Measurements from ENCODE around the gene EIF4E2. TPM values are rescaled to one million over a fixed set of nuclear protein-coding genes. Genes with fewer than 3 reads are reported as not detected.
A peak's percentile ranks its signal among the peaks of the same experiment; 100 is the strongest.

Gene EIF4E2
- total RNA-seq, 4 donors from 2014 or later, result 29.2 to 44.7 (median 34.6) TPM

GRCh38 chr2:232547991-232548390 lies 2.5 kb upstream of the EIF4E2 start:
- WGBS, 2 donors, result 98% methylated on average over 6 of the region's 6 CpGs
- intact Hi-C loops (cut with DNase I; ENCODE audit: low total_unique reads), result no loop called here
- no peak overlapping the region for H3K4me3 ChIP-seq (ENCODE audit: low read depth, poor library complexity, severe bottlenecking)

DNA sequence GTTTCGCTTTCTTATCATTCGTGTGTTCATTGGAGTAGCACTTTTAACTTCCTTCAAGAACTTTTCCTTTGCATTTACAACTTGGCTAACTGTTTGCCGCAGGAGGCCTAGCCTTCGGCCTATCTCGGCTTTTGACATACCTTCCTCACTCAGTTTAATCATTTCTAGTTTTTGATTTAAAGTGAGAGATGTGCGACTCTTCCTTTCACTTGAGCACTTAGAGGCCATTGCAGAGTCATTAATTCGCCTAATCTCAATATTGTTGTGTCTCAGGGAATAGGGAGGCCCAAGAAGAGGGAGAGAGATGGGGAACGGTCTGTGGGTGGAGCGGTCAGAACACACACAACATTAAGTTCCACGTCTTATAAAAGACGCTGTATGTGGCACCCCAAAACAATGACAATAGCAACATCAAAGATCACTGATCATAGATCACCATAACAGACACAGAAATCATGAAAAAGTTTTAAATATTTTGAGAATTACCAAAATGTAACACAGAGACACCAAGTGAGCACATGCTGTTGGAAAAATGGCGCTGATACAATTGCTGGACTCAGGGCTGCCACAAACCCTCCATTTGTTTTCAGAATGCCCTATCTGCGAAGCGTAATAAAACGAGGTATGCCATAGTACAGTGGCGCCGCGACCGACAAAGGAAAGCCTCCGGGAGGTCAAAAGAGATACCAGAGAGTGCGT lies 685 bp upstream of the EIF4E2 start:
- TF ChIP-seq POLR2A (IDR thresholded peaks at IDR 0.05), result no peak
- TF ChIP-seq, protein P1, sequence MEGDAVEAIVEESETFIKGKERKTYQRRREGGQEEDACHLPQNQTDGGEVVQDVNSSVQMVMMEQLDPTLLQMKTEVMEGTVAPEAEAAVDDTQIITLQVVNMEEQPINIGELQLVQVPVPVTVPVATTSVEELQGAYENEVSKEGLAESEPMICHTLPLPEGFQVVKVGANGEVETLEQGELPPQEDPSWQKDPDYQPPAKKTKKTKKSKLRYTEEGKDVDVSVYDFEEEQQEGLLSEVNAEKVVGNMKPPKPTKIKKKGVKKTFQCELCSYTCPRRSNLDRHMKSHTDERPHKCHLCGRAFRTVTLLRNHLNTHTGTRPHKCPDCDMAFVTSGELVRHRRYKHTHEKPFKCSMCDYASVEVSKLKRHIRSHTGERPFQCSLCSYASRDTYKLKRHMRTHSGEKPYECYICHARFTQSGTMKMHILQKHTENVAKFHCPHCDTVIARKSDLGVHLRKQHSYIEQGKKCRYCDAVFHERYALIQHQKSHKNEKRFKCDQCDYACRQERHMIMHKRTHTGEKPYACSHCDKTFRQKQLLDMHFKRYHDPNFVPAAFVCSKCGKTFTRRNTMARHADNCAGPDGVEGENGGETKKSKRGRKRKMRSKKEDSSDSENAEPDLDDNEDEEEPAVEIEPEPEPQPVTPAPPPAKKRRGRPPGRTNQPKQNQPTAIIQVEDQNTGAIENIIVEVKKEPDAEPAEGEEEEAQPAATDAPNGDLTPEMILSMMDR (IDR thresholded peaks at IDR 0.05), result no peak
- WGBS, 2 donors, result 40% methylated on average over 21 of the region's 21 CpGs
- H3K4me3 ChIP-seq (ENCODE audit: low read depth, poor library complexity, severe bottlenecking), result peak overlapping the region; percentile 70
- intact Hi-C loops (cut with DNase I; ENCODE audit: low total_unique reads), result no loop called here
- no peak for DNase-seq (ENCODE audit: low spot score in 2 of 2)

More at GRCh38 chr2:232547991-232548390, 2.5 kb upstream of the EIF4E2 start:
- DNase-seq (ENCODE audit: low spot score in 2 of 2), result peak in 1 of 2 donors; percentile 18
- TF ChIP-seq, protein P1 (IDR thresholded peaks at IDR 0.05), result no peak
- TF ChIP-seq POLR2A (IDR thresholded peaks at IDR 0.05), result no peak

DNA sequence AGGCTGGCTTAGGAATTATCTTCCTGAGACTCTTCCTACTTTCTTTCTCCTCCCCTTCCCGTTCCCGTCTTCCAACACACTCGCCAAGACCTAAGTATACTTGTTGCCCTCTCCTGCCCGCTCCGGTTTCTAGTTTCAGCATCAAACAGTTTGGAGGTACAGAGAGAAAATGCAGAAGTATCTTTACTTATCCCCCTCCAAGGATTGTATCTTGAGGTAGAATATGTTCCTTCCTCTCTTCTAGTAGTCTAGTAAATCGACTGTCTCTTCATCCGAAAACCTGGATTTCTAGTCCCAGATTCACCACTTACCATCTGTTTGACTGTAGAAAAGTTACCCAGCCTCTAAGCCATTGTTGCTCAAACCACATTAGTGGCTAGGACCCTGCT lies 755 bp downstream of the EIF4E2 start:
- peak overlapping the region; percentile 70 for H3K4me3 ChIP-seq (ENCODE audit: low read depth, poor library complexity, severe bottlenecking)
- DNase-seq (ENCODE audit: low spot score in 2 of 2), result peak in 1 of 2 donors; percentile 34
- intact Hi-C loops (cut with DNase I; ENCODE audit: low total_unique reads), result no loop called here
- 7 to 11% methylated on average over 7 of the region's 7 CpGs for WGBS, 2 donors
- no peak for TF ChIP-seq POLR2A (IDR thresholded peaks at IDR 0.05)
- TF ChIP-seq, protein P1 (IDR thresholded peaks at IDR 0.05), result no peak

GRCh38 chr2:232551776-232552175 lies 1.3 kb downstream of the EIF4E2 start:
- DNase-seq (ENCODE audit: low spot score in 2 of 2), result peak in 1 of 2 donors; percentile 64
- TF ChIP-seq POLR2A (IDR thresholded peaks at IDR 0.05), result no peak
- TF ChIP-seq, protein P1 (IDR thresholded peaks at IDR 0.05), result no peak
- 94 to 97% methylated on average over 4 of the region's 4 CpGs for WGBS, 2 donors
- intact Hi-C loops (cut with DNase I; ENCODE audit: low total_unique reads), result no loop called here
- H3K4me3 ChIP-seq (ENCODE audit: low read depth, poor library complexity, severe bottlenecking), result no peak overlapping the region

- TF ChIP-seq, protein P1 (IDR thresholded peaks at IDR 0.05), result no peak
- TF ChIP-seq POLR2A (IDR thresholded peaks at IDR 0.05), result no peak
- DNase-seq (ENCODE audit: low spot score in 2 of 2), result no peak
- H3K4me3 ChIP-seq (ENCODE audit: low read depth, poor library complexity, severe bottlenecking), result no peak overlapping the region
- 77 to 84% methylated on average over 3 of the region's 3 CpGs for WGBS, 2 donors
- intact Hi-C loops (cut with DNase I; ENCODE audit: low total_unique reads), result no loop called here
These were observed 5.9 kb downstream of the EIF4E2 start for GRCh38 chr2:232556426-232556825.
